G401.6 (cell line): Measurements from ENCODE around the gene FBXO36.

Source experiments
- FAIRE-seq: peaks from 2 replicates; lab custom pipeline; 2012; peaks lifted over from hg19 to GRCh38; lab: Jason Lieb, UNC

Gene FBXO36

DNA sequence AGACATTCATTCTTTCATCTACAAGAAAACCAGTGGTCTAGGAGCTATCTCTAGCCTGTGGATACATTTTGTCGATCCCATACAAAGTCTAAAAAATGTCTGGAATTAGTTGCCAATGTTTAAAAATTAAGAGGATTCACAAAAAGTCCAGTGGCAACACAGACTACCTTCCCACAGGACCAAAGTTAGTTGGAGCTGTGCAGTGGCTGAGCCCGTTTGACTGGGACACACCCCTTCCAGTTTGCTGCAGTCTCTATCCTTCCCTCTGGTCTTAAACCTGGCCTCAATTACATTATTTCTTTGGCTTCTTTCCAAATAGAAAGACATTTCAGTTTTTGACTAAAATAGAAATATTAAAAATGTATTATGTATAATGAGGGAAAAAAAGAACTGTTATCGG is 127.8 kb downstream of the FBXO36 start:
- FAIRE-seq, result no peak

DNA sequence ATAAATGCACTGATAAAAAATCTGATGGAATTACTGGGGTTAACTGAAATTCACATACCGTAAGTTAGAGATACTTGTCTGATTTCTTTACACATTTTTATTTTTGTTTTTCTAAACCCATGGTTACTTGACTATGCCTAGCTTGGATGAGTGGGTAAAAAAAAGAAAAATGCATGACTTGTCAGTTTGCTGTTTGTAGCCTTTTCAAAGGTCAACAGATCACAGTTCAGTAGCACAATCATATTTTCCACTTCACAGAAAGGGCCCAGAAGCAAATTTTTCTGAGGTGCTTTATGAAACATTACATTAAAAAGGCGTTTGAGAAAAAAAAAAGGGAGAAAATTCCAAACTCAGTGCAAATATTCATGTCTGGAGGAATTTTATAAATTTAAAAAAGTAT is 130.0 kb downstream of the FBXO36 start:
- FAIRE-seq, result no peak

DNA sequence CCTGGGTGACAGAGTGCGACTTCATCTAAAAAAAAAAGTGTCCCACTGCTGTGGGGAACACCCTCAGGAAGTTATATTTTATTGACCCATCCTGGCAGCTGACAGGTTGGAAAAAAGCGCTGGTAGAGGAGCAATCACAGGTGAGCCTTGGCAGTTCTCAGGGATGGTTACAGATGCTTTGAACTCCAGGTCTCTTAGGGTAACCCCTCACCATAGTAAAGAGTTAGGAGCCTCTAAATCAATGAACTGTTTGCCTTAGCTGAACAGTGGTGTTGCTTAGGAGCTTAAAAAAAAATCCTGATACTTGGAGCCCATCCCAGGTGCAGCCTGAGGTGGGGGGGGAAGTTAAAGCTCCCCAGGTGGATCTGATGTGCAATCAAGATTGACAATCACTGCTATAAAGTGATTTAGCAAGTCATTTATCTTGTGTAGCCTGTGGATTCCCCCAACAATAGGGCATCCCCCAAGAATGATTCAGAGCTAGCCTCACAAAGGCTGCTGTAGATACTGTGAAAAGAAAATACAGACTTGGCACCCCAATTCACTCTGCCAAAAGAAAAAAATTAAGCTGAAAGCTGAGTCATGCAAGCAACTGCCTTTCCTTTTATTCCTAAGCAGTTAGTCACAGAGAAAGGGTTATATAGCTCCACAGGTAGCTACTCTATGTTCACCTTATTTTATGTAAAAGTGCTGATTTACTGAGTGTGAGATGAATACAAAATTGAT is 131.6 kb downstream of the FBXO36 start:
- FAIRE-seq, result no peak

DNA sequence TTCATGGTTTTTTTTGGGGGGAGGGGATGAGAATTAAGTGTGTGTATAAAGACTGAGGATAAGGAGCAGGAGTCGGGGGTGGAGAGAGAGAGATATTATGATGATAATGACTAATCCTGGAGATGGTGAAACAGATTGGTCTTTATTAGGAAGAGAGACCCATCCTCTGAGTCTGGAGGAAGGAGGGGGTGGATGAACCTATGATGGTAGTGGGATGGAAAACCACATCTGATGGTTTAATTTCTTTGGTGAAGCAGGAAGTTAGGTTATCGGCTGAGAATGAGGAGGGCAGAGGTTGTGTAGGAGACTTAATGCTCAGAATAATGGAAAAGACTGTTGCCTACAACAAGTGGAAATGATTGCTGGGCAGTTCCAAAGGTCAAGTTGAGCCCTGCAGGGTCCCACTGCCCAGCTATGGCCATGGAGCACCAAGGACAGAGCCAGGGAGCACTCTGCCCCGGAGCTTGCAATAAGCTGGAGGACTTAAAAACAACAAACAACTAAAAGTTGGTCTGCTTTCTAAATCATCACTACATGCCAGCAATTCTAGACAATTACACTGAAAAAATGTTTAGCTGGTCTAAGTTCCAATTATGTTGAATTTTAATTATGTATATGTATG is 138.5 kb downstream of the FBXO36 start:
- FAIRE-seq, result no peak
